Dendritic cell treated with granulocyte-macrophage colony-stimulating factor and Interleukin-4, amounts not matched to agents 40 ng/mL and 50 ng/mL, for 4 days (primary cell): ENCODE results near the gene SLC7A5.
A peak's percentile ranks its signal among the peaks of the same experiment; 100 is the strongest.
"Not testable (repeated sequence)": the region's sequence is repeated elsewhere in the genome, so short reads cannot be mapped to it uniquely, and the experiment has no call there.

Experiments used
- H3K27ac Mint-ChIP-seq: one replicate; pipeline ENCODE4 v1.8.0; 2022; ENCODE audit warnings: mild to moderate bottlenecking, mixed read lengths
- H3K27me3 Mint-ChIP-seq: one replicate; pipeline ENCODE4 v1.8.0; 2022; ENCODE audit warnings: mild to moderate bottlenecking, mixed read lengths
- H3K36me3 Mint-ChIP-seq: one replicate; pipeline ENCODE4 v1.8.0; 2022; ENCODE audit warnings: low read depth, mixed read lengths
- H3K4me1 Mint-ChIP-seq: one replicate; pipeline ENCODE4 v1.8.0; 2022; ENCODE audit warnings: low read depth, mixed read lengths
- H3K4me3 Mint-ChIP-seq: one replicate; pipeline ENCODE4 v1.8.0; 2022; ENCODE audit warnings: mild to moderate bottlenecking, moderate library complexity, mixed read lengths
- H3K9me3 Mint-ChIP-seq: one replicate; pipeline ENCODE4 v1.8.0; 2022; ENCODE audit warnings: mixed read lengths
- intact Hi-C: fragments of 100-400 bp; cut with micrococcal nuclease; formaldehyde crosslinking; loops from one replicate; pipeline ENCODE4 v1.15.0; 2022

Gene SLC7A5

GRCh38 chr16:87897521-87898505, 28.5 kb upstream of the SLC7A5 start:
- intact Hi-C loops = no loop called here
- peaks cover 66% of the 10 kb centered on the region for H3K4me1 Mint-ChIP-seq
- no peaks in the 10 kb centered on the region for H3K9me3 Mint-ChIP-seq
- H3K36me3 Mint-ChIP-seq = no peaks in the 10 kb centered on the region
- H3K4me3 Mint-ChIP-seq = peak overlapping the region; percentile 2
- H3K27me3 Mint-ChIP-seq = peaks cover 21% of the 10 kb centered on the region
- peak overlapping the region; percentile 88 for H3K27ac Mint-ChIP-seq

GRCh38 chr16:87896924-87897520, 27.7 kb upstream of the SLC7A5 start:
- intact Hi-C loops = not testable (repeated sequence)

GRCh38 chr16:87896176-87896890, 27.0 kb upstream of the SLC7A5 start:
- H3K27ac Mint-ChIP-seq = peak overlapping the region; percentile 88
- H3K27me3 Mint-ChIP-seq = peaks cover 17% of the 10 kb centered on the region
- intact Hi-C loops, H3K36me3 Mint-ChIP-seq, H3K9me3 Mint-ChIP-seq: not testable (repeated sequence)
- peaks cover 57% of the 10 kb centered on the region for H3K4me1 Mint-ChIP-seq
- H3K4me3 Mint-ChIP-seq = peak overlapping the region; percentile 34

More at GRCh38 chr16:87896924-87897520, 27.7 kb upstream of the SLC7A5 start:
- not testable (repeated sequence) for H3K36me3 Mint-ChIP-seq, H3K9me3 Mint-ChIP-seq, H3K4me3 Mint-ChIP-seq
- Mint-ChIP-seq H3K27me3 (peaks cover 21% of the 10 kb centered on the region), H3K27ac (peak overlapping the region; percentile 88), H3K4me1 (peaks cover 58% of the 10 kb centered on the region)

DNA sequence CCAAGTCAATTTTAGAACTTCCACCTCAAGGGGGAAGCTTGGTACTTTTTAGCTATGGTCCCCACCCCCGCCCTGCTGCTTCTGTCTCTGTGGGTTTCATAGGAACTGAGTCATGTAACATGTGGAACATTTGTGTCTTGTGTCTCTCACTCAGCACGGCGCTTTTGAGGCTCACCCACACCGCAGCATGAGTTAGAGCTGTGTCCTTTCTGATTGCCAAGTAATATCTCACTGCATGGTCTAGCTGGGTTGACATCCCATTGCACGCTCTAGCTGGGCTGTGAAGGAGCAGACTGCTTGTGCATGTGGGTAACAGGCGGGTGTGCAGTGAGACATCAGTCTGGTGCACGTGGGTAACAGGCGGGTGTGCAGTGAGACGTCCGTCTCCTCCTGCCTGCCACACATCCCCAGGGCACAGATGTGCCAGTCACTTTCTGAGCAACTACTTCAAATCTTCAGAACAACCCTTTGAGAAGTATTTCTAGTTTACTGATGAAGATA, 26.4 kb upstream of the SLC7A5 start:
- Mint-ChIP-seq H3K27ac (peak overlapping the region; percentile 88), H3K36me3 (no peaks in the 10 kb centered on the region), H3K9me3 (no peaks in the 10 kb centered on the region), H3K27me3 (peaks cover 17% of the 10 kb centered on the region), H3K4me3 (peak overlapping the region; percentile 34), H3K4me1 (peaks cover 56% of the 10 kb centered on the region)
- intact Hi-C loops = no loop called here

- intact Hi-C loops, H3K9me3 Mint-ChIP-seq, H3K4me3 Mint-ChIP-seq, H3K36me3 Mint-ChIP-seq: not testable (repeated sequence)
- Mint-ChIP-seq H3K27ac (peak overlapping the region; percentile 88), H3K4me1 (peaks cover 56% of the 10 kb centered on the region), H3K27me3 (peaks cover 11% of the 10 kb centered on the region)
Measured at GRCh38 chr16:87894005-87894404, 24.7 kb upstream of the SLC7A5 start.

GRCh38 chr16:87891764-87892163, 22.5 kb upstream of the SLC7A5 start:
- Mint-ChIP-seq H3K4me3 (no peak overlapping the region), H3K4me1 (peaks cover 56% of the 10 kb centered on the region), H3K9me3 (peaks cover 10% of the 10 kb centered on the region), H3K27ac (no peak overlapping the region), H3K36me3 (peaks cover 7% of the 10 kb centered on the region), H3K27me3 (no peaks in the 10 kb centered on the region)
- intact Hi-C loops = no loop called here

- H3K4me3 Mint-ChIP-seq, H3K27ac Mint-ChIP-seq: not testable (repeated sequence)
- peaks cover 10% of the 10 kb centered on the region for H3K9me3 Mint-ChIP-seq
Measured at GRCh38 chr16:87889762-87890161, 20.5 kb upstream of the SLC7A5 start.

DNA sequence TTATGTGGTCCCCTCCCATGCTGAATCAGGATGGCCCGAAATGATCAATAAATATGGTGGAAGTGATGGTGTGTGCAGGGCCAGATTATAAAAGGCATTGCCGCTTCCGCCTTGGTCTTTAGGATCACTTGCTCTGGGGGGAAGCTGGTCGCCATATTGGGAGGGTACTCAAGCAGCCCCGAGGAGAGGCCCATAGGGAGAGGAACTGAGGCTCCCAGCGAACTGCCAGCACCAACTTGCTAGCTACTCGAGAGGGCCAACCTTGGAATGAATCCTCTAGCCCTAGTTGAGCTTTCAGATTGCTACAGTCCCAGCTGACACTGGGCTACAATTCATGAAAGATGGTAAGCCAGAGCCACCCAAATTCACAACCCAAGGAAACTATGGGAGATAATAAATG, 19.0 kb upstream of the SLC7A5 start:
- peaks cover 33% of the 10 kb centered on the region for H3K4me1 Mint-ChIP-seq
- H3K36me3 Mint-ChIP-seq, intact Hi-C loops, H3K4me3 Mint-ChIP-seq: not testable (repeated sequence)
- H3K27ac Mint-ChIP-seq = peak overlapping the region; percentile 38
- H3K9me3 Mint-ChIP-seq = peaks cover 10% of the 10 kb centered on the region
- H3K27me3 Mint-ChIP-seq = peaks cover 17% of the 10 kb centered on the region

More at GRCh38 chr16:87889762-87890161, 20.5 kb upstream of the SLC7A5 start:
- H3K36me3 Mint-ChIP-seq, intact Hi-C loops: not testable (repeated sequence)
- peaks cover 47% of the 10 kb centered on the region for H3K4me1 Mint-ChIP-seq
- peaks cover 13% of the 10 kb centered on the region for H3K27me3 Mint-ChIP-seq

GRCh38 chr16:87887931-87888330, 18.6 kb upstream of the SLC7A5 start:
- Mint-ChIP-seq H3K27me3 (peaks cover 21% of the 10 kb centered on the region), H3K27ac (peak overlapping the region; percentile 38), H3K4me1 (peaks cover 30% of the 10 kb centered on the region), H3K9me3 (peaks cover 10% of the 10 kb centered on the region)
- intact Hi-C loops, H3K36me3 Mint-ChIP-seq, H3K4me3 Mint-ChIP-seq: not testable (repeated sequence)

GRCh38 chr16:87885371-87885967, 16.2 kb upstream of the SLC7A5 start:
- H3K4me3 Mint-ChIP-seq, intact Hi-C loops, H3K36me3 Mint-ChIP-seq, H3K27ac Mint-ChIP-seq: not testable (repeated sequence)
- H3K4me1 Mint-ChIP-seq = peaks cover 35% of the 10 kb centered on the region
- peaks cover 10% of the 10 kb centered on the region for H3K9me3 Mint-ChIP-seq
- peaks cover 45% of the 10 kb centered on the region for H3K27me3 Mint-ChIP-seq

GRCh38 chr16:87882436-87883019, 13.2 kb upstream of the SLC7A5 start:
- Mint-ChIP-seq H3K9me3 (no peaks in the 10 kb centered on the region), H3K4me3 (no peak overlapping the region), H3K27me3 (peaks cover 61% of the 10 kb centered on the region)

GRCh38 chr16:87881324-87882200, 12.3 kb upstream of the SLC7A5 start:
- intact Hi-C loops = no loop called here
- H3K4me1 Mint-ChIP-seq = peaks cover 21% of the 10 kb centered on the region
- H3K9me3 Mint-ChIP-seq = no peaks in the 10 kb centered on the region
- no peaks in the 10 kb centered on the region for H3K36me3 Mint-ChIP-seq
- H3K4me3 Mint-ChIP-seq = no peak overlapping the region
- H3K27me3 Mint-ChIP-seq = peaks cover 66% of the 10 kb centered on the region
- H3K27ac Mint-ChIP-seq = peak overlapping the region; percentile 15

More at GRCh38 chr16:87882436-87883019, 13.2 kb upstream of the SLC7A5 start:
- H3K27ac Mint-ChIP-seq = no peak overlapping the region
- intact Hi-C loops = no loop called here
- H3K36me3 Mint-ChIP-seq = no peaks in the 10 kb centered on the region
- H3K4me1 Mint-ChIP-seq = peaks cover 26% of the 10 kb centered on the region
